Keratinocyte (primary cell): ENCODE data around the gene FAM90A1. TPM values are rescaled to one million over a fixed set of nuclear protein-coding genes. Genes with fewer than 3 reads are reported as not detected.
"Not testable (repeated sequence)": the region's sequence is repeated elsewhere in the genome, so short reads cannot be mapped to it uniquely, and the experiment has no call there.

ENCODE experiments used
- DNase-seq: peaks from one replicate; pipeline ENCODE4 v3.0.0-alpha.2; 2011; ENCODE audit warnings: low read depth, missing footprints, low spot score
- FAIRE-seq: peaks from 2 replicates; lab custom pipeline; 2011; peaks lifted over from hg19 to GRCh38; lab: Jason Lieb, UNC
- H2AFZ ChIP-seq: 2 replicates; pipeline ENCODE4 v1.6.0; 2012; ENCODE audit warnings: low read length, control low read depth, inconsistent platforms; ENCODE audit not compliant: control insufficient read depth
- H3K27ac ChIP-seq: 2 replicates; pipeline ENCODE4 v1.5.1; 2011; ENCODE audit warnings: low read length; ENCODE audit not compliant: control insufficient read depth, insufficient read depth
- H3K27me3 ChIP-seq: 3 replicates; pipeline ENCODE4 v1.6.0; 2011; ENCODE audit warnings: low read length; ENCODE audit not compliant: control insufficient read depth, insufficient read depth; ENCODE audit errors: extremely low read depth
- H3K36me3 ChIP-seq, 2 experiments: 2 replicates in 1 of 2; 3 replicates in 1 of 2; pipeline ENCODE4 v1.5.1; 2011; ENCODE audit warnings: low read length in 2 of 2, mild to moderate bottlenecking in 1 of 2; ENCODE audit not compliant: control insufficient read depth in 2 of 2, insufficient read depth in 2 of 2; ENCODE audit errors: extremely low read depth in 1 of 2
- H3K4me1 ChIP-seq: 3 replicates; pipeline ENCODE4 v1.5.1; 2011; ENCODE audit warnings: low read length; ENCODE audit not compliant: control insufficient read depth, insufficient read depth; ENCODE audit errors: extremely low read depth
- H3K4me2 ChIP-seq: 3 replicates; pipeline ENCODE4 v1.6.0; 2011; ENCODE audit warnings: low read depth, low read length; ENCODE audit not compliant: control insufficient read depth, insufficient read depth; ENCODE audit errors: extremely low read depth
- H3K4me3 ChIP-seq, 3 experiments: fragments of 200-600 bp in 1 of 3; sonication (generic) in 1 of 3; 2 replicates in 2 of 3; 3 replicates in 1 of 3; pipeline ENCODE4 v1.5.1; 2011 to 2016; ENCODE audit warnings: low read length in 3 of 3, mild to moderate bottlenecking in 3 of 3, control low read depth in 2 of 3, inconsistent platforms in 1 of 3, low read depth in 1 of 3, mixed read lengths in 1 of 3, mixed run types in 1 of 3, moderate library complexity in 1 of 3; ENCODE audit not compliant: control insufficient read depth in 2 of 3, insufficient read depth in 2 of 3; ENCODE audit errors: extremely low read depth in 1 of 3
- H3K79me2 ChIP-seq: 2 replicates; pipeline ENCODE4 v1.6.0; 2012; ENCODE audit warnings: low read length; ENCODE audit not compliant: control insufficient read depth, insufficient read depth
- H3K9ac ChIP-seq: 3 replicates; pipeline ENCODE4 v1.6.0; 2011; ENCODE audit warnings: low read length; ENCODE audit not compliant: control insufficient read depth, insufficient read depth; ENCODE audit errors: extremely low read depth
- H3K9me1 ChIP-seq: 3 replicates; pipeline ENCODE4 v1.6.0; 2011; ENCODE audit warnings: low read length; ENCODE audit not compliant: control insufficient read depth, insufficient read depth; ENCODE audit errors: extremely low read depth
- H3K9me3 ChIP-seq: 2 replicates; pipeline ENCODE4 v1.5.1; 2012; ENCODE audit warnings: low read depth, low read length; ENCODE audit not compliant: control insufficient read depth
- H4K20me1 ChIP-seq: 3 replicates; pipeline ENCODE4 v1.6.0; 2011; ENCODE audit warnings: low read length; ENCODE audit not compliant: control insufficient read depth, insufficient read depth; ENCODE audit errors: extremely low read depth
- dilution Hi-C: fragments of 300-500 bp; cut with MboI; formaldehyde crosslinking; loops from one replicate; pipeline ENCODE4 v1.7.0; 2020; ENCODE audit warnings: low sequenced_read_pairs; ENCODE audit not compliant: extremely low pct_ligation_motif_present
- polyA plus RNA-seq, 5 experiments: library from polyadenylated mRNA; depleted of rRNA in 3 of 5; stranded (reverse) in 3 of 5; stranded (forward) in 1 of 5; unstranded in 1 of 5; fragments of >200 nt; gene quantifications; 1 replicate in 1 of 5; 2 replicates in 3 of 5; 3 replicates in 1 of 5; pipeline versions ENCODE4 v1.2.1 to v1.2.3, GENCODE V29; 2011 to 2012; ENCODE audit warnings: missing spikeins in 2 of 5, low read depth in 1 of 5, low replicate concordance in 1 of 5
- TF ChIP-seq, protein P1 (sequence below), 3 experiments: IDR thresholded peaks in 1 of 3; conservative IDR thresholded peaks in 1 of 3; optimal IDR thresholded peaks in 1 of 3; 2 replicates in 2 of 3; 3 replicates in 1 of 3; pipeline versions ENCODE3 to v1.5.1; 2011; ENCODE audit warnings: low read length in 3 of 3, mild to moderate bottlenecking in 3 of 3, moderate library complexity in 2 of 3, control low read depth in 1 of 3, inconsistent platforms in 1 of 3; ENCODE audit not compliant: insufficient read depth in 2 of 3; ENCODE audit errors: extremely low read depth in 1 of 3

FAM90A1 gene
- polyA plus RNA-seq, 1 donor (not counting 4 experiments of a cell fraction or from before 2014, with no cell fraction given): 0.04 TPM

DNA sequence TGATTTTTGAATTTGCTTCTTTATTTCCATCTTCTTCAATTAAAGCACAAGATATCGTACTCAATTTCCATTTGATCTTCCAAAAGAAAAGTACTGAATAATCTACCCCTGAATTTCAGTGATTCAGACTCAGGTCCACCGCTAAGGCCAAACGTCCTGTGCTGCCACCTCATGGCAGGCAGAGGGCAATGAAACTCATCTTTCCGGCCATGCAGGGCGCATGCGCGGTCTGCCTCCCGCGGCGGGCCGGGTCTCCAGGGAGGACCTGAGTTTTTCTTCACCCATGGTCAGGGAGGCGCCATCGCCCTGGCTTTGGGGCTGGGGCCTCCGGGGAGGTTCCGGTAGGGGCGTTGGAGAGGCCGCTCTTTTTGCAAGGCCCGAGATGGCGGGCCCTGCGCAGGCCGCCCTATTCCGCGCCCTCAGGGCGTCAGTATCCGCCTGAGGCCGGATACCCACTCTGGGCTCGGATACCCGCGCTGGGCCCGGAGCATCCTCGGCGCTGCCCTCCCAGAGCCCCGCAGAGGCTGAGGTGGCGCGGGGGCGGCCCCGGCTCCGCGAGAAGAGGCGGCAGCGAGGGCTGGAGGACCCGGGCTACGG, 47.3 kb downstream of the FAM90A1 start:
- Histone ChIP-seq H3K4me2 (peak overlapping the region; percentile 32), H3K9ac (peak overlapping the region; percentile 60), H2AFZ (peak overlapping the region; percentile 46), H3K4me3 (peak overlapping the region; percentile 56 to 59 (median 58))
- H3K9me3 ChIP-seq, H3K9me1 ChIP-seq, H4K20me1 ChIP-seq, H3K36me3 ChIP-seq, H3K4me1 ChIP-seq, dilution Hi-C loops, DNase-seq, H3K79me2 ChIP-seq, H3K27me3 ChIP-seq, FAIRE-seq, H3K27ac ChIP-seq: not testable (repeated sequence)
- TF ChIP-seq, protein P1, sequence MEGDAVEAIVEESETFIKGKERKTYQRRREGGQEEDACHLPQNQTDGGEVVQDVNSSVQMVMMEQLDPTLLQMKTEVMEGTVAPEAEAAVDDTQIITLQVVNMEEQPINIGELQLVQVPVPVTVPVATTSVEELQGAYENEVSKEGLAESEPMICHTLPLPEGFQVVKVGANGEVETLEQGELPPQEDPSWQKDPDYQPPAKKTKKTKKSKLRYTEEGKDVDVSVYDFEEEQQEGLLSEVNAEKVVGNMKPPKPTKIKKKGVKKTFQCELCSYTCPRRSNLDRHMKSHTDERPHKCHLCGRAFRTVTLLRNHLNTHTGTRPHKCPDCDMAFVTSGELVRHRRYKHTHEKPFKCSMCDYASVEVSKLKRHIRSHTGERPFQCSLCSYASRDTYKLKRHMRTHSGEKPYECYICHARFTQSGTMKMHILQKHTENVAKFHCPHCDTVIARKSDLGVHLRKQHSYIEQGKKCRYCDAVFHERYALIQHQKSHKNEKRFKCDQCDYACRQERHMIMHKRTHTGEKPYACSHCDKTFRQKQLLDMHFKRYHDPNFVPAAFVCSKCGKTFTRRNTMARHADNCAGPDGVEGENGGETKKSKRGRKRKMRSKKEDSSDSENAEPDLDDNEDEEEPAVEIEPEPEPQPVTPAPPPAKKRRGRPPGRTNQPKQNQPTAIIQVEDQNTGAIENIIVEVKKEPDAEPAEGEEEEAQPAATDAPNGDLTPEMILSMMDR (optimal IDR thresholded peaks at IDR 0.05 in 1 of 3, IDR thresholded peaks at IDR 0.05 in 1 of 3, conservative IDR thresholded peaks at IDR 0.05 in 1 of 3; ENCODE audit: extremely low read depth in 1 of 3, insufficient read depth in 2 of 3, low read length in 3 of 3): peak in 2 of 3 experiments; percentile 37 to 53

DNA sequence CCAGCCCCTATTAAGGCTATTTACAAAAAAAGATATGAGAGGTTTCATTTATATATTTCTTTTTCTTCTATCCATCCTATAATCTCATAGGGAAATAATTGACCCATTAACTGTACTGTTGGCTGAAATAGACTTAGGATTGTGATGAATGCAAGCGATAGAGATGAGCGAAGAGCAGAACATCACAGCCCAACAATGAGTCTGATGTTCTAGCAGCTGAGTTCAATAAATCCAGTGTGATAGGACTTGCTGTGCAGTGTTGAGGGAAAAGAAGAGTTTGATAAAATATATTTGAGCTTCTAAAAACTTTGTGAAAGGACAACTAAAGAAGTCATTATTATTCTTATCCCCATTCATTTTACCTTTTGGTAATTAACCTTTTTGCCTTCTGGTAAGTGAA, 54.5 kb downstream of the FAM90A1 start:
- H3K9me3 ChIP-seq, H3K27ac ChIP-seq, H3K4me2 ChIP-seq, H3K9ac ChIP-seq, dilution Hi-C loops, H3K36me3 ChIP-seq, H4K20me1 ChIP-seq, H3K9me1 ChIP-seq, FAIRE-seq, H3K4me3 ChIP-seq, H3K79me2 ChIP-seq, H3K27me3 ChIP-seq, H2AFZ ChIP-seq, H3K4me1 ChIP-seq, DNase-seq: not testable (repeated sequence)

Other genes starting within 250 kb of the FAM90A1 start
- 3.1 to 5.2 TPM (median 4.2 TPM) in 3 replicates for gene FOXJ2, start 194.9 kb downstream of the FAM90A1 start, polyA plus RNA-seq
- gene C3AR1, start 161.3 kb downstream of the FAM90A1 start, polyA plus RNA-seq: 0.57 to 0.99 TPM (median 0.60 TPM) in 3 replicates
- gene NECAP1, start 145.3 kb downstream of the FAM90A1 start, polyA plus RNA-seq: 19.8 to 26.2 TPM (median 23.7 TPM) in 3 replicates
- 0.28 to 0.56 TPM (median 0.31 TPM) in 3 replicates for gene CLEC4A, start 104.0 kb downstream of the FAM90A1 start, polyA plus RNA-seq
- not detected in 3 replicates for gene ZNF705A, start 70.6 kb downstream of the FAM90A1 start, polyA plus RNA-seq
- not detected in 3 replicates for gene CLEC6A, start 228.3 kb upstream of the FAM90A1 start, polyA plus RNA-seq